Smooth muscle cell (in vitro differentiated cells): ENCODE measurements around the gene NFASC. TPM values are rescaled to one million over a fixed set of nuclear protein-coding genes. Genes with fewer than 3 reads are reported as not detected.
A peak's percentile ranks its signal among the peaks of the same experiment; 100 is the strongest.

Source experiments
- DNase-seq: peaks from one replicate; lab custom pipeline; 2025; ENCODE audit not compliant: unreplicated experiment; lab: John Stamatoyannopoulos, UW
- H2AFZ ChIP-seq: fragments of 200-600 bp; sonication (generic); 2 replicates; pipeline ENCODE4 v1.6.0; 2016; ENCODE audit warnings: antibody characterized with exemption, low read depth, mild to moderate bottlenecking
- H3F3A ChIP-seq: fragments of 200-600 bp; sonication (generic); 2 replicates; pipeline ENCODE4 v1.6.0; 2017; ENCODE audit warnings: antibody characterized with exemption, low read depth
- H3K27ac ChIP-seq: fragments of 200-600 bp; sonication (generic); 2 replicates; pipeline ENCODE4 v1.5.1; 2016; ENCODE audit warnings: low read depth, mild to moderate bottlenecking
- H3K27me3 ChIP-seq: fragments of 200-600 bp; sonication (generic); 2 replicates; pipeline ENCODE4 v1.6.1; 2016; ENCODE audit warnings: low read depth, mild to moderate bottlenecking
- H3K36me3 ChIP-seq: fragments of 200-600 bp; sonication (generic); 2 replicates; pipeline ENCODE4 v1.5.1; 2016; ENCODE audit warnings: low read depth
- H3K4me1 ChIP-seq: fragments of 200-600 bp; sonication (generic); 2 replicates; pipeline ENCODE4 v1.5.1; 2016; ENCODE audit warnings: low read depth
- H3K4me2 ChIP-seq: fragments of 200-600 bp; sonication (generic); 2 replicates; pipeline ENCODE4 v1.6.0; 2016; ENCODE audit warnings: mild to moderate bottlenecking
- H3K4me3 ChIP-seq: fragments of 200-600 bp; sonication (generic); 2 replicates; pipeline ENCODE4 v1.5.1; 2016; ENCODE audit warnings: mild to moderate bottlenecking
- H3K79me2 ChIP-seq: fragments of 200-600 bp; sonication (generic); 2 replicates; pipeline ENCODE4 v1.6.0; 2016; ENCODE audit warnings: low read depth, mild to moderate bottlenecking
- H3K9ac ChIP-seq: fragments of 200-600 bp; sonication (generic); 2 replicates; pipeline ENCODE4 v1.6.0; 2016; ENCODE audit warnings: low read depth
- H3K9me3 ChIP-seq: fragments of 200-600 bp; sonication (generic); replicated peaks from 2 replicates; pipeline ENCODE4 v1.5.1; 2016; ENCODE audit warnings: low read depth
- H4K20me1 ChIP-seq: fragments of 200-600 bp; sonication (generic); 2 replicates; pipeline ENCODE4 v1.6.0; 2016; ENCODE audit warnings: low read depth
- CTCF ChIP-seq: fragments of 200-600 bp; sonication (generic); IDR thresholded peaks from 2 replicates; pipeline ENCODE4 v1.5.1; 2017; ENCODE audit warnings: borderline replicate concordance, mild to moderate bottlenecking, antibody characterized with exemption; ENCODE audit not compliant: insufficient read depth, poor library complexity, severe bottlenecking
- WGBS: methylation state at CpG from one replicate; pipeline ENCODE4 v1.1.7; 2016; ENCODE audit warnings: low lambda C conversion rate; 5-methylcytosine and 5-hydroxymethylcytosine counted together
- polyA plus RNA-seq: library from polyadenylated mRNA; unstranded; fragments of >200 nt; fragmentation: Nextera tagmentation; extraction: Ambion mirVana; gene quantifications from 2 replicates; pipeline ENCODE4 v1.2.1, GENCODE V29; 2016
- total RNA-seq: library from RNA; depleted of rRNA; stranded (reverse); fragments of >200 nt; gene quantifications from 2 replicates; pipeline ENCODE4 v1.2.3, GENCODE V29; 2014

The NFASC gene
- total RNA-seq (0.09 and 0.31 TPM in 2 replicates), polyA plus RNA-seq (0.63 and 1.4 TPM in 2 replicates)

GRCh38 chr1:204870160-204870912, at the start of gene NFASC:
Gene NFASC (plus strand): TSS chr1:204870862. CDS start chr1:204944316, 73,454 bp downstream.
- Histone ChIP-seq H3F3A (no peaks in the 10 kb centered on the region), H3K9me3 (no peaks in the 10 kb centered on the region), H3K4me3 (no peak within 1 kb of the TSS), H3K9ac (no peak within 1 kb of the TSS), H4K20me1 (no peaks in the 10 kb centered on the region), H3K27ac (no peak within 1 kb of the TSS), H2AFZ (no peak within 1 kb of the TSS), H3K27me3 (peaks cover 7% of the 10 kb centered on the region), H3K4me2 (no peak within 1 kb of the TSS), H3K4me1 (peaks cover 3% of the 10 kb centered on the region), H3K79me2 (no peaks in the 10 kb centered on the region), H3K36me3 (no peaks in the 10 kb centered on the region)
- TF ChIP-seq CTCF, result no peak
- no peak for DNase-seq
- 95% methylated on average over 19 of the region's 19 CpGs for WGBS

GRCh38 chr1:204821476-204821875, 49.2 kb upstream of the NFASC start:
- peaks cover 40% of the 10 kb centered on the region for H3K27me3 ChIP-seq
- no peaks in the 10 kb centered on the region for H3F3A ChIP-seq
- no peak for TF ChIP-seq CTCF
- 92% methylated on average over 5 of the region's 5 CpGs for WGBS
- no peaks in the 10 kb centered on the region for H3K4me1 ChIP-seq
- H3K79me2 ChIP-seq, result no peaks in the 10 kb centered on the region
- no peak overlapping the region for H3K9ac ChIP-seq
- H3K9me3 ChIP-seq, result no peaks in the 10 kb centered on the region
- no peak overlapping the region for H3K4me2 ChIP-seq
- no peak overlapping the region for H3K4me3 ChIP-seq
- no peaks in the 10 kb centered on the region for H4K20me1 ChIP-seq
- H3K36me3 ChIP-seq, result no peaks in the 10 kb centered on the region
- H3K27ac ChIP-seq, result no peak overlapping the region
- no peak for DNase-seq
- no peak overlapping the region for H2AFZ ChIP-seq

GRCh38 chr1:204821924-204822323, 48.7 kb upstream of the NFASC start:
- Histone ChIP-seq H2AFZ (no peak overlapping the region), H3K4me2 (no peak overlapping the region), H3K4me1 (no peaks in the 10 kb centered on the region), H3K4me3 (no peak overlapping the region), H3K9me3 (no peaks in the 10 kb centered on the region), H3K27ac (no peak overlapping the region), H3K9ac (no peak overlapping the region), H3K79me2 (no peaks in the 10 kb centered on the region), H3F3A (no peaks in the 10 kb centered on the region), H3K36me3 (no peaks in the 10 kb centered on the region), H4K20me1 (no peaks in the 10 kb centered on the region), H3K27me3 (peaks cover 40% of the 10 kb centered on the region)
- WGBS, result 91% methylated on average over 4 of the region's 4 CpGs
- no peak for DNase-seq
- TF ChIP-seq CTCF, result no peak

- Histone ChIP-seq H4K20me1 (no peaks in the 10 kb centered on the region), H3K9ac (no peak overlapping the region), H3K27me3 (peaks cover 80% of the 10 kb centered on the region), H3F3A (no peaks in the 10 kb centered on the region), H3K4me1 (peaks cover 5% of the 10 kb centered on the region), H3K4me3 (no peak overlapping the region), H3K9me3 (no peaks in the 10 kb centered on the region), H3K79me2 (no peaks in the 10 kb centered on the region), H2AFZ (no peak overlapping the region), H3K36me3 (no peaks in the 10 kb centered on the region), H3K4me2 (no peak overlapping the region), H3K27ac (no peak overlapping the region)
- WGBS, result 47% methylated on average over 4 of the region's 4 CpGs
- no peak for DNase-seq
- TF ChIP-seq CTCF, result peak; percentile 11
Measured at GRCh38 chr1:204826970-204827369, 43.7 kb upstream of the NFASC start.
